GM12891 (cell line): ENCODE results near the gene NDUFV2.

Experiments
- DNase-seq: peaks from one replicate; pipeline ENCODE4 v3.0.0; 2011; ENCODE audit warnings: low spot score; ENCODE audit not compliant: insufficient read length
- FAIRE-seq: peaks from 2 replicates; lab custom pipeline; 2011; peaks lifted over from hg19 to GRCh38; lab: Jason Lieb, UNC
- PAX5 ChIP-seq: IDR thresholded peaks from 2 replicates; pipeline ENCODE4 v1.6.1; 2011; ENCODE audit warnings: low read length, moderate library complexity, mild to moderate bottlenecking; ENCODE audit not compliant: insufficient read depth, severe bottlenecking
- POLR2A ChIP-seq: IDR thresholded peaks from 2 replicates; pipeline ENCODE4 v1.6.1; 2011; ENCODE audit warnings: low read depth, low read length, control low read depth
- POLR2AphosphoS5 ChIP-seq: IDR thresholded peaks from 2 replicates; pipeline ENCODE4 v1.6.1; 2011; ENCODE audit warnings: low read depth, low read length, control low read depth
- POU2F2 ChIP-seq: IDR thresholded peaks from 2 replicates; pipeline ENCODE4 v1.6.1; 2011; ENCODE audit warnings: low read depth, mild to moderate bottlenecking, control low read depth, low read length, moderate library complexity
- SPI1 ChIP-seq: IDR thresholded peaks from 2 replicates; pipeline ENCODE4 v1.6.1; 2011; ENCODE audit warnings: low read depth, low read length, control low read depth
- TAF1 ChIP-seq: IDR thresholded peaks from 2 replicates; pipeline ENCODE4 v1.6.1; 2011; ENCODE audit warnings: low read depth, low read length, control low read depth

The NDUFV2 gene

DNA sequence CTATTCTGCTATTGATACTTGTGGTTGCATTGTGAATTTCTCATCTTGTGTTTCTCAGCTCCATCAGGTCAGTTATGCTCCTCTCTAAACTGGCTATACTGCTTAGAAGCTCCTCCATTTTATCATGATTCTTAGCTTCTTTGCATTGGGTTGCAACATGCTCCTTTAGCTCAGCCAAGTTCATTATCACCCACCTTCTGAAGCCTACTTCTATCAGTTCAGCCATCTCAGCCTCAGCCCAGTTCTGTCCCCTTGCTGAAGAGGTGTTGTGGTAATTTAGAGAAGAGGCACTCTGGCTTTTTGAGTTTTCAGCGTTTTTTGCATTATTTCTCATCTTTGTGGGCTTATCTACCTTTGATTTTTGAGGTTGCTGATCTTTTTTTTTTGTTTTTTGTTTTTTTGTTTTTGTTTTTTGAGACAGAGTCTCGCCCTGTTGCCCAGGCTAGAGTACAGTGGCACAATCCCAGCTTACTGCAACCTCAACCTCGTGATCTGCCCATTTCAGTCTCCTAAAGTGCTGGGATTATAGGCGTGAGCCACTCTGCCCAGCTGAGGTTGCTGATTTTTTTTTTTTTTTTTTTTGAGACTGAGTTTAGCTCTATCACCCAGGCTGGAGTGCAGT is 70.1 kb downstream of the NDUFV2 start:
- no peak for DNase-seq
- no peak for TF ChIP-seq POLR2AphosphoS5
- no peak for TF ChIP-seq TAF1
- no peak for TF ChIP-seq SPI1
- no peak for TF ChIP-seq POU2F2
- no peak for FAIRE-seq

DNA sequence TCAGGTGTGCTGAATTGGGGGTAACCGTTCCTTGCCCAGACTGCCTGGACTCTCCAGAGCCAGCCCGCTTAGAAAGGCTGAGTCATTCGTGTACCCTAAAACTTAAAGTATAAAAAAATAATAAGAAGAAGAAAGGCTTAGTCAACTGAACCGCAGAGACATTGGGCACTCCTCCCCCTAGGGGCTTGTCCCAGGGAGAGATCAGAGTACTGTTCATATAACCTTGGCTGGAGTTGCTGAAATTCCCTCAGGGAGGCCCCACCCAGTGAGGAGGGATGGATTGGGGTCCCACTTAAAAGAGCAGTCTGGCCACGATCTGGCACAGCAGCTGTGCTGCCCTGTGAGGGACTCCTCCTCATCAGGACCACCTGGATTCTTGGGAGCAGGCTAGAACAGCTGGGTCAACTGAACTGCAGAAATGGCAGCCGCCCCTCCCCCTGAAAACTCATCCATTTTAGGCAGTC is 71.3 kb downstream of the NDUFV2 start:
- TF ChIP-seq POLR2A (no peak), SPI1 (no peak), TAF1 (no peak), POU2F2 (no peak), PAX5 (no peak), POLR2AphosphoS5 (no peak)
- DNase-seq (no peak), FAIRE-seq (no peak)

DNA sequence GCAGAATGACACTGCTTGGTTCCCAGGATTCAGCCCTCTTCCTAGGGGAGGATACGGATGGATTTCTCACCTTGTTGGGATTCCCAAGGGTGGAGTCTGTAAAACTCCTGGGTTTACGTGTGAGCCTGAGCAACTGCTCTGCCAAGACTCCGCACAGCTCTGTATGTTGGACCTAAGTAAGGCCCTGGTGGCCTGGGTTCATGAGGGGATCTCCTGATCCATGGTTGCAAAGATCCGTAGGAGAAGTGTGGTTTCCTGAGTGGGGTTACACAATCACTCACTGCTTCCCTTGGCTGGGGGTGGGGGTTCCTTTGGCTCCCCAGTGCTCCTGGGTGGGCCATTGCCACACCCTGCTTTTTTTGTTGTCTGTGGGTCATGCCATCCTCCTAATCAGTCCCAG is 71.8 kb downstream of the NDUFV2 start:
- no peak for DNase-seq
- TF ChIP-seq TAF1 (no peak), SPI1 (no peak), PAX5 (no peak), POLR2A (no peak), POU2F2 (no peak), POLR2AphosphoS5 (no peak)
- FAIRE-seq: no peak

DNA sequence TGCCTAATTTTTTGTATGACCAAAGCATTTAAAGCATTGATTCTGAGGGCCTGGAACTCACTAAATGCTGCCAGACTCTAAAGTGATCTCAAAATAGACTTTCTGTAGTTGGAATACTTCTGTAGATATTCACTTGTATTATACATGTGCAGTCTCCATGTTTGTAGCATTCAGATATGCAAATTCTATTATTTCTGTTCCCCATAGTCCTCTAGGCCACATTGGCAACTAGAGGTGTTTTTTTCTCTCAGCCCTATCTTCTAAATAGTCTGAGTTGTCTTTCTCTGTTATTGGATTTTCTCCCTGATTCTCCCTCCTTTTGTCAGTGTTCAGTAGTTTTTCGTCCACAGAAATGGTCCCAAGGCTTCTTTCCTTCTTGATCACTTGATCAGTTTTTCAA is 72.6 kb downstream of the NDUFV2 start:
- FAIRE-seq: no peak
- no peak for DNase-seq
- TF ChIP-seq POLR2A: no peak
- no peak for TF ChIP-seq POLR2AphosphoS5
- no peak for TF ChIP-seq TAF1
- no peak for TF ChIP-seq SPI1
- no peak for TF ChIP-seq PAX5
- TF ChIP-seq POU2F2: no peak

DNA sequence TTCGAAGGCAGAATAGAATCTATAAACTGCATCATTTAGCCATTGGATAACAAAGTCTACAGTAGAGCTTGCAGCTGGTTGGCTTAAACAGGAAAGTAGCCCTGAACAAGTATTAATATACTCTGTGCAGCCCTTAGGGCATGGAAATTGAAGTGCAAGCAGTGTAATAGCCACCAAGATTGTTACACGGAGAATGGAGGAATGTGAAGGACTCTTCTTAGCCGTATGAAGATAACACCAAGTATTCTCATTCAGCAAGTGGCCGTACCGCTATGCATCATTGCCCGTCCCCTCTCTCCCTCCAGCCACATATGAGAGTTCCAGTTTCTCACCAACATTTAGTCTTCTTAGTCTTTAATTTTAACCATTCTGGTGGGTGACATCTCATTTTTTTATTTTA is 74.5 kb downstream of the NDUFV2 start:
- FAIRE-seq (no peak), DNase-seq (no peak)
- TF ChIP-seq SPI1: no peak
- TF ChIP-seq PAX5: no peak
- TF ChIP-seq TAF1: no peak
- TF ChIP-seq POLR2AphosphoS5: no peak
- TF ChIP-seq POLR2A: no peak
- no peak for TF ChIP-seq POU2F2

DNA sequence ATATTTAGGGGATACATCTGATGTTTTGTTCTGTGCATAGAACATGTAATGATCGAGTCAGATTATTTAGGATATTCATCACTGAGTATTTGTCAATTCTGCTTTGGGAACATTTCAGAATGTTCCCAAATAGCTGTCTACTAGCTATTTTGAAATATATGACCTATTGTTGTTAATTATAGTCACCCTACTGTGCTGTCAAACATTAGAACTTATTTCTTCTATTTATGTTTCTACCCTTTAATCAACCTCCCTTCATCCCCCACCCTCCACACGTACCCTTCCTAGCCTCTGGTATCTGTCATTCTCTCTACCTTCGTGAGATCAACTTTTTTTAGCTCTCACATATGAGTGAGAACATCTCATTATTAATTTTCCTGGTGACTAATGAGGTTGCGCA is 75.0 kb downstream of the NDUFV2 start:
- TF ChIP-seq POLR2A (no peak), POU2F2 (no peak), SPI1 (no peak), POLR2AphosphoS5 (no peak), TAF1 (no peak), PAX5 (no peak)
- FAIRE-seq: no peak

DNA sequence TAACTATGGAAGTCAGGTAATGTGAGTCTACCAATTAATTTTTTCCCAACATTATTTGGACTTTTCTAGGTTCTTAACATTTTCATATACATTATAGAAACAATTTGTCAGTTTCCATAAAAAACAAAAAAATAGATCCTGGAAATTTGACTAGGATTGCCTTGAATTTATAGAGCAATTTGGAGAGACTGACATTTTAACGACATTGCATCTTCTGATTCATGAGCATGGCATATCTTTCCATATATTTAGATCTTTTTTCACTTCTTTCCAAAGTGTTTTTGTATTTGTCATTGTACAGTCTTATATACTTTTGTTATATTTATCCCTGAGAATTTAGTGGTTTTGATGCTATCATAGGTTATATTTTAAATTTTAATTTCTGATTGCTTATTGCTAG is 76.1 kb downstream of the NDUFV2 start:
- no peak for FAIRE-seq
- TF ChIP-seq TAF1: no peak
- no peak for TF ChIP-seq SPI1
- no peak for TF ChIP-seq POLR2AphosphoS5
- TF ChIP-seq POU2F2: no peak
- TF ChIP-seq PAX5: no peak
- TF ChIP-seq POLR2A: no peak
- DNase-seq: no peak

More for the DNA sequence above, 75.0 kb downstream of the NDUFV2 start:
- DNase-seq: no peak

DNA sequence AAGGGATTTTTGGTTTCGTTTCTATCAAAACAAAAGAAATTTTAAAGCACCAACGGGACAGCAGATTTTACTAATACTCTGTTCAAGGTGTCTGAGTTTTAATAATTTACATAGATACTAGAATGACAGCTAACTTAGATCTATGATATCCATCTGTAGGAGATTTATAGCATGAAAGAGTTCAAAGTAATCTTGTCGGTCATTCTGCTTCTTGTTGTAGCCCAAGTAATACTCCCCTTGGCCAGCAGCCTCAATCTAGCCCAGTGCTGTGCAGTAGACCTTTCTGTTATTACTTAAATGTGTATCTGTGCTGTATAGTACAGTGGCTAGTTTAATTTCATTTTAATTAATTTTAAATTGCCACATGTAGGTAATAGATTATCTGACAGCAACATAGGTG is 78.8 kb downstream of the NDUFV2 start:
- FAIRE-seq (no peak), DNase-seq (no peak)
- TF ChIP-seq TAF1 (no peak), POLR2A (no peak), PAX5 (no peak)

DNA sequence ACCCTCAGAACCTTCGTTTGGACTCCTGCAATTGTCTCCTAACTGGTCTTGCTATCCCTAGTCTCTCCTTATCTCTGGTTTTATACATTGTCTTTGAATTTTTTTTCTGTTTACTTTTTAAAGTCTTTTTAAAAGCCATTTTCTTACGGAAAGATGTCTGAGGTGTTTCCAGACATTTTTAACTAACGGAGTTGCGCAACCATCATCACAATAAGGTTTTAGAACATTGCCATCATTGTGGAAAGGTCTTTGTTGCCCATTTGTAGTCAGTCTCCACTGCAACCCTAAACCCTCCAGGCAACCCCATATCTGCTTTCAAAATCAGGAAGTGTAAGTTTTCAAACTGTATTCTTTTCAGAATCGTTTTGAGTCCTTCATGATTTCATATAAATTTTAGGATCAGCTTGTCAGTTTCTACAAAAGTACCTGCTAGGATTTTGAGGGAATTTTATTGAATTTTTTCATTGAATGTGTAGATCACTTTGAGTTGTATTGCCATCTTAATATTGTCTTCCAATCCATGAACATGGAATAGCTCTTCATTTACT is 80.4 kb downstream of the NDUFV2 start:
- TF ChIP-seq TAF1 (no peak), SPI1 (peak; percentile 85)
- DNase-seq (no peak), FAIRE-seq (no peak)
